ENCODE measurements around the gene TMEM185B. TPM values are rescaled to one million over a fixed set of nuclear protein-coding genes. Genes with fewer than 3 reads are reported as not detected.

Gene TMEM185B
- total RNA-seq, 1 donor from 2014 or later = 29.5 TPM

DNA sequence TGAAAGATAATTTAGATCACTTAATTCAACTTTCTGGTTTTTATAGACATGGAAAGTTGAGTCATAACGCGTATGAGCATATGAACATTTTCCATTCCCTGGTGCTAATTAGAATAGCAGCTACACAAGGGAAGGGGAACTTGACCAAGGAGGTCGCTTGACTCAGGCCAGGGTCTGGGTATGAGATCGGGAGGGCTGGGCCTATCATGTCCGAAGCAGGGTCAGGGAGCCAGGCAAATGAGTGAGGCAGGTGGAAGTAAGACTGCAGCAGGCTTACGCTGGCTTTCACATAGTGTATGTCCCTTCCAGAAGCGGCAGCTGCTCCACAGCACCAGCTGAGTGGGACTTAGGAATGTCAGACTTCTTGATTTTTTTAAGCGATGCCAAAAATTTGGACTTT lies 44.1 kb upstream of the TMEM185B start:
- Histone ChIP-seq H3K36me3 (no peaks in the 10 kb centered on the region), H3K4me1 (peaks cover 10% of the 10 kb centered on the region), H3K9me3 (no peaks in the 10 kb centered on the region), H3K27ac (no peak overlapping the region), H3K27me3 (no peaks in the 10 kb centered on the region), H3K4me3 (no peak overlapping the region)
- intact Hi-C loops (cut with DNase I) = no loop called here
- TF ChIP-seq POLR2A (IDR thresholded peaks at IDR 0.05) = no peak
- no peak for TF ChIP-seq POLR2AphosphoS5 (IDR thresholded peaks at IDR 0.05; ENCODE audit: insufficient read depth in 1 of 2, low read depth in 1 of 2)
- TF ChIP-seq, protein P1, sequence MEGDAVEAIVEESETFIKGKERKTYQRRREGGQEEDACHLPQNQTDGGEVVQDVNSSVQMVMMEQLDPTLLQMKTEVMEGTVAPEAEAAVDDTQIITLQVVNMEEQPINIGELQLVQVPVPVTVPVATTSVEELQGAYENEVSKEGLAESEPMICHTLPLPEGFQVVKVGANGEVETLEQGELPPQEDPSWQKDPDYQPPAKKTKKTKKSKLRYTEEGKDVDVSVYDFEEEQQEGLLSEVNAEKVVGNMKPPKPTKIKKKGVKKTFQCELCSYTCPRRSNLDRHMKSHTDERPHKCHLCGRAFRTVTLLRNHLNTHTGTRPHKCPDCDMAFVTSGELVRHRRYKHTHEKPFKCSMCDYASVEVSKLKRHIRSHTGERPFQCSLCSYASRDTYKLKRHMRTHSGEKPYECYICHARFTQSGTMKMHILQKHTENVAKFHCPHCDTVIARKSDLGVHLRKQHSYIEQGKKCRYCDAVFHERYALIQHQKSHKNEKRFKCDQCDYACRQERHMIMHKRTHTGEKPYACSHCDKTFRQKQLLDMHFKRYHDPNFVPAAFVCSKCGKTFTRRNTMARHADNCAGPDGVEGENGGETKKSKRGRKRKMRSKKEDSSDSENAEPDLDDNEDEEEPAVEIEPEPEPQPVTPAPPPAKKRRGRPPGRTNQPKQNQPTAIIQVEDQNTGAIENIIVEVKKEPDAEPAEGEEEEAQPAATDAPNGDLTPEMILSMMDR (IDR thresholded peaks at IDR 0.05) = no peak
- DNase-seq (ENCODE audit: extremely low spot score in 2 of 2) = no peak

DNA sequence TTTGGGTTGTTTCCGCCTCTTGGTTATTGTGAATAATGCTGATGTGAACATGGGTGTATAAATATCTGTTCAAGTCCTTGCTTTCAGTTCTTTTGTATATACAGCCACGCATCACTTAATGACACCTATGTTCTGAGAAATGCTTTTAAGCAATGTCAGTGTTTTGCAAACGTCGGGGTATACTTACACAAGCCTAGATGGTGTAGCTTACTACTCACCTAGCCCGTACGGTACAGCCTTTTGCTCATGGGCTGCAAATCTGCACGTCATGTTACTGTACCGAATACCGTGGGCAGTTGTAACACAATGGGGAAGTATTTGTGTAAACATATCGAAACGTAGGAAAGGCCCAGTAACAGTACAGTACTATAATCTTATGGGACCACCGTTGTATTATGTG lies 41.8 kb upstream of the TMEM185B start:
- H3K27me3 ChIP-seq = no peaks in the 10 kb centered on the region
- no peaks in the 10 kb centered on the region for H3K9me3 ChIP-seq
- intact Hi-C loops (cut with DNase I) = no loop called here
- TF ChIP-seq, protein P1 (IDR thresholded peaks at IDR 0.05) = no peak
- no peak for TF ChIP-seq POLR2AphosphoS5 (IDR thresholded peaks at IDR 0.05; ENCODE audit: insufficient read depth in 1 of 2, low read depth in 1 of 2)
- no peak for TF ChIP-seq POLR2A (IDR thresholded peaks at IDR 0.05)
- H3K4me3 ChIP-seq = no peak overlapping the region
- DNase-seq (ENCODE audit: extremely low spot score in 2 of 2) = peak in 1 of 2 donors; percentile 42
- peaks cover 28% of the 10 kb centered on the region for H3K4me1 ChIP-seq
- H3K27ac ChIP-seq = no peak overlapping the region
- H3K36me3 ChIP-seq = no peaks in the 10 kb centered on the region

DNA sequence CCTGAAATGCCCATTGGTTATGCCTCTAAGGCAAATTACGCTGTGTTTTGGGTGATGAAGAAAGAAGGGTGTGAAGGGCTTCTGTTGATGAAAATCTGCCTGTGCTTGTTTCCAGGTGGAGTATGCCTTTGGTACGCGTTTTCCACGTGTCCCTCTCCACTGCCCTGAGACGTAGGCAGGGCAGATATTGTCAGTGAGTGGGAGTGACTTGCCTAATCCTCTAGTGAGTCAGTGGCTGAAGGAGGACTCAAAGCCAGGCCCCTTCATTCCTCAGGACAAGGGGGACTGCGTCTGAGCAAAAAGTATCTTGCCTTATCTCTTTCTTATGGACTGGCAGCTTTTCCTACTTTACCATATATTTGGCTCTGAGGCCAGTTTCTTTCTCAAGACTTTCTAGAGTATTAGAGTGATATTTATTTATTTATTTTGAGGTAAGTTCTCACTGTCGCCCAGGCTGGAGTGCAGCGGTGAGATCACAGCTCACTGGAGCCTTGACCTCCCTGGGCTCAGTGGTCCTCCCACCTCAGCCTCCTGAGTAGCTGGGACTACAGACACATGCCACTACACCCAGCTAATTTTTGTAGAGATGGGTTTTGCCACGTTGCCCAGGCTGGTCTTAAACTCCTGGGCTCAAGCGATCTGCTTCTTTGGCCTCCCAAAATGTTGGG lies 39.7 kb upstream of the TMEM185B start:
- H3K36me3 ChIP-seq = no peaks in the 10 kb centered on the region
- H3K4me3 ChIP-seq = no peak overlapping the region
- DNase-seq (ENCODE audit: extremely low spot score in 2 of 2) = no peak
- no peaks in the 10 kb centered on the region for H3K9me3 ChIP-seq
- no peaks in the 10 kb centered on the region for H3K27me3 ChIP-seq
- peaks cover 35% of the 10 kb centered on the region for H3K4me1 ChIP-seq
- TF ChIP-seq, protein P1 (IDR thresholded peaks at IDR 0.05) = no peak
- TF ChIP-seq POLR2AphosphoS5 (IDR thresholded peaks at IDR 0.05; ENCODE audit: insufficient read depth in 1 of 2, low read depth in 1 of 2) (no peak), POLR2A (IDR thresholded peaks at IDR 0.05) (no peak)
- intact Hi-C loops (cut with DNase I) = no loop called here
- no peak overlapping the region for H3K27ac ChIP-seq

DNA sequence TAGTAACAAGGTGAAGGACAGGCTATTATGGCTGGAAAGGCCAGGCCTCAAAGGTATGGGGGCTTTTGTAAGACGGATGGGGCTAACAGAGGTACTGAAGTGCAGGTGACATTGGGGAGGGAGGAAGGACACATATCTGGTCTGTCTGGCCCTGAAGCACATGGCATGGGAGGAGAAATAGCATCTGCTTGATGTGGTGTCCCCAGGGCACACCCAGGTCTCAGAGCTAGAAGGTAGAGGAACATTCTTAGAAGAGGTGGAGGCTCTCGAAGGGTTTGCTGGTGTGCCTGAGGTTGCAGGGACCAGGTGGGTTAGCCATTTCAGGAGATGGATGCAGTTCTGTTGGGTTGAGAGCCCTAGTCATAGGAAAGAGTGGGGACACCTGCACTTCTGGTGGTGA lies 39.0 kb upstream of the TMEM185B start:
- no peak overlapping the region for H3K4me3 ChIP-seq
- H3K27me3 ChIP-seq = no peaks in the 10 kb centered on the region
- DNase-seq (ENCODE audit: extremely low spot score in 2 of 2) = no peak
- peaks cover 43% of the 10 kb centered on the region for H3K4me1 ChIP-seq
- intact Hi-C loops (cut with DNase I) = no loop called here
- TF ChIP-seq POLR2AphosphoS5 (IDR thresholded peaks at IDR 0.05; ENCODE audit: insufficient read depth in 1 of 2, low read depth in 1 of 2) (no peak), POLR2A (IDR thresholded peaks at IDR 0.05) (no peak)
- TF ChIP-seq, protein P1 (IDR thresholded peaks at IDR 0.05) = no peak
- H3K9me3 ChIP-seq = no peaks in the 10 kb centered on the region
- no peak overlapping the region for H3K27ac ChIP-seq
- no peaks in the 10 kb centered on the region for H3K36me3 ChIP-seq

DNA sequence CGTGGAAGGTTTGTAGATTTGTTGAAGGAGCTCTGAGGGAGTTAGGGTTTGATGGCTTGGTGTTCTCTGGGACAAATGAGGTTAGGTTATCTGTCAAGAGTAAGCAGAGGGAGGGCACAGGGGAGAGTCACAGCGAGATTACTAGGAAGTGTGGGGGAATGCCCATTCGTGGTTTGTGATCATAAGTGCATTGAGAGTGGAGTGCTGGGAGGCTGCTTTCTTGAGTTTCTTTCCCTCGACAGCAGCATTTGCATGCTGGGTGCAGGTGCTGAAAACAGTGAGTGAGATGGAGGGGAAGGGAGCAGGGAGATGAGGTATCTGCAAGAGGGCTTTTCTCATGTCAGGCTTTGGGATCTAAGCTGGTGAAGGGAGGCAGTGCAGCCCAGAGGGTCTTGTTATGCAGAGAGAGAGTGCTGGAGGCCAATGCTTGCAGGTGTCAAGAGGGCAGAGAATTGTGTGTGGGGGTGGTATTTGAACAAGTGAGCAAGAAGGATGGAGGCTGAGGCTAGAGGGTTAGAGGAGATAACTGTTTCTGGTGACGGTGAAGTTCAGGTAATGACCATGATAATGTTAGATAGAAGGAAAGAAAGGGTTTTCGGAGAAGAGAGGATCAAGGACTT lies 38.3 kb upstream of the TMEM185B start:
- H3K4me1 ChIP-seq = peaks cover 49% of the 10 kb centered on the region
- intact Hi-C loops (cut with DNase I) = no loop called here

More for the DNA sequence above, 38.3 kb upstream of the TMEM185B start:
- Histone ChIP-seq H3K36me3 (no peaks in the 10 kb centered on the region), H3K9me3 (no peaks in the 10 kb centered on the region), H3K27me3 (no peaks in the 10 kb centered on the region), H3K4me3 (no peak overlapping the region), H3K27ac (no peak overlapping the region)
- TF ChIP-seq POLR2AphosphoS5 (IDR thresholded peaks at IDR 0.05; ENCODE audit: insufficient read depth in 1 of 2, low read depth in 1 of 2) (no peak), POLR2A (IDR thresholded peaks at IDR 0.05) (no peak)
- TF ChIP-seq, protein P1 (IDR thresholded peaks at IDR 0.05) = no peak
- no peak for DNase-seq (ENCODE audit: extremely low spot score in 2 of 2)
